Prostate gland (tissue), 2 donors: ENCODE data around the gene EFCC1. TPM values are rescaled to one million over a fixed set of nuclear protein-coding genes. Genes with fewer than 3 reads are reported as not detected.
"Not testable (repeated sequence)": the region's sequence is repeated elsewhere in the genome, so short reads cannot be mapped to it uniquely, and the experiment has no call there.

Experiments
- DNase-seq: peaks from one replicate; pipeline ENCODE4 v3.0.0-alpha.2; 2019; ENCODE audit warnings: low spot score
- H3K27ac ChIP-seq, 2 donors: fragments of 200-600 bp; sonication (generic); 2 replicates each; pipeline ENCODE4 v1.5.1; 2017 to 2019
- H3K27me3 ChIP-seq: fragments of 200-600 bp; sonication (generic); replicated peaks from 2 replicates; pipeline ENCODE4 v1.5.1; 2019; ENCODE audit not compliant: insufficient read depth
- H3K36me3 ChIP-seq, 2 donors: fragments of 200-600 bp; sonication (generic); 1 replicate in 1 of 2; 2 replicates in 1 of 2; pipeline versions ENCODE4 v1.5.1 to v1.8.1; 2017 to 2019
- H3K4me1 ChIP-seq: fragments of 200-600 bp; sonication (generic); replicated peaks from 2 replicates; pipeline ENCODE4 v1.5.1; 2019
- H3K4me3 ChIP-seq, 2 donors: fragments of 200-600 bp; sonication (generic); 2 replicates each; pipeline ENCODE4 v1.5.1; 2017 to 2019
- H3K9me3 ChIP-seq: fragments of 200-600 bp; sonication (generic); 2 replicates; pipeline ENCODE4 v1.5.1; 2017
- POLR2A ChIP-seq: fragments of 450-650 bp; IDR thresholded peaks from one replicate; pipeline ENCODE4 v1.6.1; 2016; ENCODE audit warnings: antibody characterized with exemption, mild to moderate bottlenecking
- POLR2AphosphoS5 ChIP-seq: sonication (generic); formaldehyde crosslinking; IDR thresholded peaks from one replicate; pipeline ENCODE4 v1.6.1; 2017; ENCODE audit warnings: antibody characterized with exemption
- WGBS: methylation state at CpG from one replicate; pipeline ENCODE4 v1.1.5; 2018; 5-methylcytosine and 5-hydroxymethylcytosine counted together
- intact Hi-C: fragments of 100-400 bp; cut with DNase I; formaldehyde crosslinking; loops from one replicate; pipeline ENCODE4 v1.14.2; 2022
- total RNA-seq, 2 donors: library from RNA; depleted of rRNA; stranded (reverse); fragments of >200 nt; gene quantifications; one replicate each; pipeline ENCODE4 v1.1.0, GENCODE V29; 2016
- TF ChIP-seq, protein P1 (sequence below), 4 experiments: fragments of 200-600 bp in 2 of 4; fragments of 450-650 bp in 2 of 4; sonication (generic) in 2 of 4; IDR thresholded peaks; 1 replicate in 3 of 4; 2 replicates in 1 of 4; pipeline ENCODE4 v1.5.1; 2016 to 2019; ENCODE audit warnings: antibody characterized with exemption in 4 of 4, mild to moderate bottlenecking in 2 of 4, moderate library complexity in 2 of 4

Gene EFCC1
- total RNA-seq, 2 donors from 2014 or later = 1.8 to 4.0 TPM

GRCh38 chr3:129067719-129068118, 66.6 kb downstream of the EFCC1 start:
- H3K4me3 ChIP-seq, H3K27me3 ChIP-seq, H3K4me1 ChIP-seq, H3K9me3 ChIP-seq, H3K36me3 ChIP-seq, intact Hi-C loops: not testable (repeated sequence)
- TF ChIP-seq POLR2AphosphoS5 (peak; percentile 82), POLR2A (peak; percentile 27)
- DNase-seq = peak; percentile 80
- WGBS = 53% methylated on average over 7 of the region's 7 CpGs
- peak overlapping the region; percentile 54 to 72 for H3K27ac ChIP-seq

GRCh38 chr3:129068291-129068886, 67.3 kb downstream of the EFCC1 start:
- TF ChIP-seq POLR2A (no peak), POLR2AphosphoS5 (no peak)
- TF ChIP-seq, protein P1, sequence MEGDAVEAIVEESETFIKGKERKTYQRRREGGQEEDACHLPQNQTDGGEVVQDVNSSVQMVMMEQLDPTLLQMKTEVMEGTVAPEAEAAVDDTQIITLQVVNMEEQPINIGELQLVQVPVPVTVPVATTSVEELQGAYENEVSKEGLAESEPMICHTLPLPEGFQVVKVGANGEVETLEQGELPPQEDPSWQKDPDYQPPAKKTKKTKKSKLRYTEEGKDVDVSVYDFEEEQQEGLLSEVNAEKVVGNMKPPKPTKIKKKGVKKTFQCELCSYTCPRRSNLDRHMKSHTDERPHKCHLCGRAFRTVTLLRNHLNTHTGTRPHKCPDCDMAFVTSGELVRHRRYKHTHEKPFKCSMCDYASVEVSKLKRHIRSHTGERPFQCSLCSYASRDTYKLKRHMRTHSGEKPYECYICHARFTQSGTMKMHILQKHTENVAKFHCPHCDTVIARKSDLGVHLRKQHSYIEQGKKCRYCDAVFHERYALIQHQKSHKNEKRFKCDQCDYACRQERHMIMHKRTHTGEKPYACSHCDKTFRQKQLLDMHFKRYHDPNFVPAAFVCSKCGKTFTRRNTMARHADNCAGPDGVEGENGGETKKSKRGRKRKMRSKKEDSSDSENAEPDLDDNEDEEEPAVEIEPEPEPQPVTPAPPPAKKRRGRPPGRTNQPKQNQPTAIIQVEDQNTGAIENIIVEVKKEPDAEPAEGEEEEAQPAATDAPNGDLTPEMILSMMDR (IDR thresholded peaks at IDR 0.05) = no peak
- Histone ChIP-seq H3K27me3 (no peaks in the 10 kb centered on the region), H3K4me3 (peak overlapping the region in 1 of 2 donors; percentile 7), H3K9me3 (no peaks in the 10 kb centered on the region), H3K4me1 (peaks cover 2% of the 10 kb centered on the region), H3K27ac (peak overlapping the region; percentile 54 to 72), H3K36me3 (no peaks in the 10 kb centered on the region)
- intact Hi-C loops = no loop called here
- DNase-seq = no peak
- whole genome bisulfite sequencing = 28% methylated on average over 36 of the region's 44 CpGs

DNA sequence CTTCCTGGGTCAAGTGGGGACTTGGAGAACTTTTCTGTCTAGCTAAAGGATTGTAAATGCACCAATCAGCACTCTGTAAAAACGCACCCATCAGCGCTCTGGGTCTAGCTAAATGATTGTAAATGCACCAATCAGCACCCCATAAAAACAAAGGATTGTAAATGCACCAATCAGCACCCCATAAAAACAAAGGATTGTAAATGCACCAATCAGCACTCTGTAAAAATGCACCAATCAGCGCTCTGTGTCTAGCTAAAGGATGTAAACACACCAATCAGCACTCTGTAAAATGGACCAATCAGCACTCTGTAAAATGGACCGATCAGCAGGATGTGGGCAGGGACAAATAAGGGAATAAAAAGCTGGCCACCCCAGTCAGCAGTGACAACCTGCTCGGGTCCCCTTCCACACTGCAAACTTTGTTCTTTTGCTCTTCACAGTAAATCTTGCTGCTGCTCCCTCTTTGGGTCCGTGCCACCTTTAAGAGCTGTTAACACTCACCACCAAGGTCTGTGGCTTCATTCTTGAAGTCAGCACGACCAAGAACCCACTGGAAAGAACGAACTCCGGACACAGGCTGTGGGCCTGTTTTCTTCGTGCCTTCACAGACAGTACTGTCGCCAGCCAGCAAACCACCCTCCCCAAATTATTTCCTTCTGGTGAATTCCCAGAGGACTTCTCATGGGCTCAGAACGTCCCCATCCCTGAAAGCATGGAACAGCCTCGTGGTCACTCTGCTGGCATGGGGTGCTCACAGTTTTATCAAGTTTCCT, 68.4 kb downstream of the EFCC1 start:
- peak overlapping the region in 1 of 2 donors; percentile 72 for H3K27ac ChIP-seq
- H3K27me3 ChIP-seq, DNase-seq, H3K9me3 ChIP-seq, H3K4me3 ChIP-seq, H3K36me3 ChIP-seq, H3K4me1 ChIP-seq, intact Hi-C loops: not testable (repeated sequence)
- WGBS = 92% methylated on average over 13 of the region's 13 CpGs

DNA sequence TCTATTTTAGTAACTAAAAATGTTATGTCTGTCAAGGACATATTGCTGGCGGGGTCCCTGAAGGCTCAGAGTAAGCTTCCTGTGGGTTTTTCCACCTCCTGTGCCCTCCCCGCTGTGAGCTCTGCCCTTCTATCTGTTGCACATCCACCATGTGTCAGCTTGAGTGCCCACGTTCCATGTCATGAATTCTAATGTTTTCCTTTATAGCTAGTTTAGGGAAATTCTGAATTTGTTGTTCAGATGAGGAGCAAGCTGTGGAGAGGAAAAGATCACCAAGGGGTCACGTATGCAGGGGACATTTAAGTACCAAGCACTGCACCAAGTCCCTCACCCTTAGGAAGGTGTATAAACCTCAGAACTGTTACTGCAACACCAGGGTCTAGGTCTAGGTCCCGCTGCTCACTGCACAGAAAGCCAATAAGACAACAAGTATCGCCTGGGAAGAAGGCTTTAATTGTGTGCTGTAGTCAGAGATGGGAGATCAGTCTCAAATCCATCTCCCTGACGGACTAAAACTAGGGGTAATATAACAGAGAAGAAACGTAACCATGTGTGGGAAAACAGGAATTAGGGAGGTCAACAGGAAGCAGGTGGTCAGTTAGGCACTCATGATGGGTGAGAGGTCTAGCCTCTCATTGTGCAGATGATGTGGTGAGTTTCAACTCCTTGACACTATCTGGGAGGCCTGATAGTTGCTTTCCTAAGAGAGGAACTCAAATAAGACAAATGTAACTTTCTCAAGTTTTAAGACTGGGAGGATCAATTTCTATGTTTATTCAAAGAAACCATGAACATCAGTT, 69.2 kb downstream of the EFCC1 start:
- H3K9me3 ChIP-seq = no peaks in the 10 kb centered on the region
- 93% methylated on average over 8 of the region's 8 CpGs for WGBS
- H3K27me3 ChIP-seq = no peaks in the 10 kb centered on the region
- H3K4me1 ChIP-seq = peaks cover 2% of the 10 kb centered on the region
- H3K27ac ChIP-seq = peak overlapping the region in 1 of 2 donors; percentile 17
- intact Hi-C loops = no loop called here
- DNase-seq = no peak
- no peak overlapping the region for H3K4me3 ChIP-seq
- TF ChIP-seq, protein P1 (IDR thresholded peaks at IDR 0.05) = no peak
- TF ChIP-seq POLR2AphosphoS5 = no peak
- no peak for TF ChIP-seq POLR2A
- H3K36me3 ChIP-seq = no peaks in the 10 kb centered on the region

DNA sequence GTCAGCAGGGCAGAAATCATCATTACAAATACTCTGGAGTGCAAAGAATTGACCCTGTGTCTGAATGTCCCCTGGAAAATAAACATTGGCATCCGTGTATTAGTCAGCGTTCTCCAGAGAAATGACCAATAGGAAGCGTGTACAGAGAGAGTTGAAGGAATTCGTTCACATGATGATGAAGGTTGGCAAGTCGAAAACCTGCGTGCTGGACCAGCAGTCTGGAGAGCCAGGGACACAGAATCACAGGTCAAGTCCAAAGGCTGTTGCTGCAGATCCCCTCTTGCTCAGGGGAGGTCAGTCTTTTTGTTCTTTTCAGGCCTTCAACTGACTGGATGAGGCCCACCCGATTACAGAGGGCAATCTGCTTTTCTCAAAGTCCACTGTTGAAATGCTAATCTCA, 76.1 kb downstream of the EFCC1 start:
- DNase-seq = no peak
- no peaks in the 10 kb centered on the region for H3K4me1 ChIP-seq
- no peak overlapping the region for H3K4me3 ChIP-seq
- H3K9me3 ChIP-seq = no peaks in the 10 kb centered on the region
- intact Hi-C loops = no loop called here
- TF ChIP-seq POLR2A (no peak), POLR2AphosphoS5 (peak; percentile 62)
- no peaks in the 10 kb centered on the region for H3K36me3 ChIP-seq
- H3K27ac ChIP-seq = no peak overlapping the region
- 58% methylated on average over 7 of the region's 7 CpGs for WGBS
- H3K27me3 ChIP-seq = no peaks in the 10 kb centered on the region

DNA sequence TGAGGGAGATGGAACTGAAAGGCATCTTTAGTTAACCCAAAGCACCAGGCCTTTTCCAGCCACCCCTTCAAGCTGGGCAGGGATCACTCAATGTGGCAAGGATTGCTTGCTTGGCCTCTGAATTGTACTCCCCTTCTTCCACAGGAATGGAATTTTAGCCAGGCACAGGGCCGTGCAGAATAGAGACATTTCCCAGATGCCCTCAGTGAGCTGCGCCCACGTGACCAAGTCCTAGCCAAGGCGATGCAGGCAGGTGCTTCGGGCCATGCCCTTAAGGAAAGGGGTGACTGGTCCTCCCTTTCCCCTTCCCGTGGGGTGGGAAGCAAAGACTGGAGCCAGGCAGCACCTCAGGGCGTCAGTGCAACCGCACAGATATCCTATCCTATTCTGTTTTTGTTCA, 77.4 kb downstream of the EFCC1 start:
- TF ChIP-seq, protein P1 (IDR thresholded peaks at IDR 0.05) = no peak
- no peak for TF ChIP-seq POLR2AphosphoS5
- TF ChIP-seq POLR2A = no peak
- 88% methylated on average over 8 of the region's 8 CpGs for WGBS
- H3K27ac ChIP-seq = no peak overlapping the region

More for the DNA sequence above, 77.4 kb downstream of the EFCC1 start:
- H3K9me3 ChIP-seq = no peaks in the 10 kb centered on the region
- H3K36me3 ChIP-seq = no peaks in the 10 kb centered on the region
- H3K4me3 ChIP-seq = no peak overlapping the region
- no peaks in the 10 kb centered on the region for H3K4me1 ChIP-seq
- no peaks in the 10 kb centered on the region for H3K27me3 ChIP-seq
- intact Hi-C loops = no loop called here
- no peak for DNase-seq
